Suprapubic skin (tissue), 2 donors: Measurements from ENCODE around the gene KPNA6.

Source experiments
- EP300 ChIP-seq: sonication (generic); formaldehyde crosslinking; IDR thresholded peaks from one replicate; pipeline ENCODE4 v1.6.1; 2017; ENCODE audit warnings: antibody characterized with exemption
- POLR2A ChIP-seq, 2 donors: fragments of 450-650 bp; IDR thresholded peaks; one replicate each; pipeline ENCODE4 v1.6.1; 2017; ENCODE audit warnings: antibody characterized with exemption in 2 of 2, mild to moderate bottlenecking in 2 of 2, moderate library complexity in 2 of 2

DNA sequence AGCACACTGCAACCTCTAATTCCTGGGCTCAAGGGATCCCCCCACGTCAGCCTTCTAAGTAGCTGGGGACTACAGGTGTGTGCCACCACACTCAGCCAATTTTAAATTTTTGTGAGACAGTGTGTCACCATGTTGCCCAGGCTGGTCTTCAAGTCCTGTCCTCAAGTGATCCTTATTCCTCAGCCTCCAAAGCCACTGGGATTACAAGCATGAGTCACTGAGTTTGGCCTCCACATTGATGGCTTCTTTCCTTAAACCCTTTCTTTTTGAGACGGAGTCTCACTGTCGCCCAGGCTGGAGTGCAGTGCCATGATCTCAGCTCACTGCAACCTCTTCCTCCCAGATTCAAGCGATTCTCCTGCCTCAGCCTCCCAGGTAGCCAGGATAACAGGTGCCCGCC, 7.6 kb downstream of the KPNA6 start:
- TF ChIP-seq EP300 (no peak), POLR2A (IDR thresholded peaks at IDR 0.05) (no peak)
